Activated naive CD8-positive, alpha-beta T cell treated with anti-CD3 and anti-CD28 coated beads, Interleukin-2, amount 50 U/mL, for 16 hours (primary cell): ENCODE results near the gene TRIM32.
A peak's percentile ranks its signal among the peaks of the same experiment; 100 is the strongest.

Source experiments
- DNase-seq: peaks from one replicate; pipeline ENCODE4 v3.0.0-alpha.2; 2020; ENCODE audit warnings: low read depth, low spot score

Gene TRIM32

GRCh38 chr9:116687074-116687753 lies at the start of gene TRIM32:
TSS of gene TRIM32 (plus strand) at chr9:116687305. CDS start at chr9:116697743, 10,438 bp downstream.
- DNase-seq, result peak; percentile 89

- no peak for DNase-seq
Measured at GRCh38 chr9:116639251-116639741, 47.8 kb upstream of the TRIM32 start.

- no peak for DNase-seq
Measured at GRCh38 chr9:116641292-116642059, 45.6 kb upstream of the TRIM32 start.

GRCh38 chr9:116643691-116644090 lies 43.4 kb upstream of the TRIM32 start:
- no peak for DNase-seq

GRCh38 chr9:116644091-116644688 lies 42.9 kb upstream of the TRIM32 start:
- DNase-seq, result no peak

GRCh38 chr9:116646661-116647514 lies 40.2 kb upstream of the TRIM32 start:
- DNase-seq, result no peak

GRCh38 chr9:116647515-116647809 lies 39.6 kb upstream of the TRIM32 start:
- DNase-seq, result no peak

- DNase-seq, result no peak
Measured at GRCh38 chr9:116653348-116654058, 33.6 kb upstream of the TRIM32 start.

- DNase-seq, result no peak
Measured at GRCh38 chr9:116654059-116654355, 33.1 kb upstream of the TRIM32 start.

- DNase-seq, result no peak
Measured at GRCh38 chr9:116656501-116656971, 30.6 kb upstream of the TRIM32 start.

- DNase-seq, result no peak
Measured at GRCh38 chr9:116656977-116657376, 30.1 kb upstream of the TRIM32 start.

- no peak for DNase-seq
Measured at GRCh38 chr9:116658265-116658664, 28.8 kb upstream of the TRIM32 start.

GRCh38 chr9:116661037-116661954 lies 25.8 kb upstream of the TRIM32 start:
- no peak for DNase-seq

- no peak for DNase-seq
Measured at GRCh38 chr9:116662646-116663310, 24.3 kb upstream of the TRIM32 start.

GRCh38 chr9:116663581-116663980 lies 23.5 kb upstream of the TRIM32 start:
- DNase-seq, result no peak

GRCh38 chr9:116668970-116669695 lies 18.0 kb upstream of the TRIM32 start:
- no peak for DNase-seq

- DNase-seq, result no peak
Measured at GRCh38 chr9:116671605-116672004, 15.5 kb upstream of the TRIM32 start.

GRCh38 chr9:116673375-116673774 lies 13.7 kb upstream of the TRIM32 start:
- DNase-seq, result no peak
